ENCODE data around the gene PLEKHG4. TPM values are rescaled to one million over a fixed set of nuclear protein-coding genes. Genes with fewer than 3 reads are reported as not detected.

PLEKHG4 gene
- total RNA-seq, 1 donor from 2014 or later: 3.4 TPM

GRCh38 chr16:67298277-67298676 is 18.9 kb downstream of the PLEKHG4 start:
- no peak for DNase-seq
- H3K27ac Mint-ChIP-seq (ENCODE audit: unreplicated experiment): no peak overlapping the region
- no peaks in the 10 kb centered on the region for H3K36me3 Mint-ChIP-seq (ENCODE audit: unreplicated experiment)
- no peak overlapping the region for H3K4me3 Mint-ChIP-seq (ENCODE audit: unreplicated experiment)
- H3K9me3 Mint-ChIP-seq (ENCODE audit: unreplicated experiment): peaks cover 4% of the 10 kb centered on the region
- H3K4me1 Mint-ChIP-seq (ENCODE audit: low read depth, unreplicated experiment): no peaks in the 10 kb centered on the region
- peaks cover 2% of the 10 kb centered on the region for H3K27me3 Mint-ChIP-seq (ENCODE audit: unreplicated experiment)
- no peak for TF ChIP-seq CTCF (IDR thresholded peaks at IDR 0.05; ENCODE audit: partially characterized antibody, unreplicated experiment)

- Mint-ChIP-seq H3K27me3 (ENCODE audit: unreplicated experiment) (no peaks in the 10 kb centered on the region), H3K4me1 (ENCODE audit: low read depth, unreplicated experiment) (no peaks in the 10 kb centered on the region), H3K36me3 (ENCODE audit: unreplicated experiment) (no peaks in the 10 kb centered on the region), H3K27ac (ENCODE audit: unreplicated experiment) (no peak overlapping the region), H3K9me3 (ENCODE audit: unreplicated experiment) (peaks cover 4% of the 10 kb centered on the region), H3K4me3 (ENCODE audit: unreplicated experiment) (no peak overlapping the region)
- DNase-seq: no peak
- TF ChIP-seq CTCF (IDR thresholded peaks at IDR 0.05; ENCODE audit: partially characterized antibody, unreplicated experiment): no peak
Measured at GRCh38 chr16:67299269-67299668, 19.9 kb downstream of the PLEKHG4 start.

DNA sequence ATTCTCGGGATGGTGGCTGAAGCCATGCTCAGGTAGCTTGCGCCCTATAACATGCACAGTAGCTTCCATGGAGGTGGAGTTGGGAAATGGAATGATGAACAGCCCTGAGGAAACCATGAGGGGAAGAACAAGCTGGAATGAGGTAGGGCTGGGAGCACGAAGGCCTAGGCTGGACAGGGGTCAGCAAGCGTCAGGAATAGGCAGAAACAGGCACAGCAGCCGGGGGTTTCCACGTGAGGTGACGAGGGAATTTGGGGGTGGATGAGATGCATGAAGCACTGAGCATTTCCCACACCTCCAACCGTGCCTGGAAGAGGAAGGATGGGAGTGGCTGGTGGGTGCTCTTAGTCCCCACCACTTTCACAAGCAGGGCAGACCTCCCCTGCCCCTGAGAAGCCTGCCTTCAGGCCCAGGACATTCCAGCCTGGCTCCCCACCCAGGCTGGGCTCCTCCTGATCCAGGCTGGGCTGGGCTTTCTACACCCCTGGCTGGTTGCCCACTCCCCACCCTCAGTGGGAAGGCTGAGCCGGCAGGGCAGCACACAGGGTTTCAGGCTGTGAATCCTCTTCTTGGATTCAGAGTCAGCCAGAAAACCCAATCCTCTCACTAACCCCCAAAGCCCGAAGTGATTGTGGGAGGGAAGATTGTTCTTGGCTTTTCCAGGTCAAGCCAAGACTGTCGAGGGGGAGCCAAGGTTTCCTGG is 21.9 kb downstream of the PLEKHG4 start:
- Mint-ChIP-seq H3K4me3 (ENCODE audit: unreplicated experiment) (no peak overlapping the region), H3K4me1 (ENCODE audit: low read depth, unreplicated experiment) (no peaks in the 10 kb centered on the region), H3K9me3 (ENCODE audit: unreplicated experiment) (no peaks in the 10 kb centered on the region), H3K27me3 (ENCODE audit: unreplicated experiment) (no peaks in the 10 kb centered on the region), H3K27ac (ENCODE audit: unreplicated experiment) (no peak overlapping the region), H3K36me3 (ENCODE audit: unreplicated experiment) (no peaks in the 10 kb centered on the region)
- DNase-seq: no peak
- no peak for TF ChIP-seq CTCF (IDR thresholded peaks at IDR 0.05; ENCODE audit: partially characterized antibody, unreplicated experiment)

GRCh38 chr16:67302076-67302475 is 22.7 kb downstream of the PLEKHG4 start:
- no peaks in the 10 kb centered on the region for H3K9me3 Mint-ChIP-seq (ENCODE audit: unreplicated experiment)
- no peaks in the 10 kb centered on the region for H3K36me3 Mint-ChIP-seq (ENCODE audit: unreplicated experiment)
- no peak for DNase-seq
- TF ChIP-seq CTCF (IDR thresholded peaks at IDR 0.05; ENCODE audit: partially characterized antibody, unreplicated experiment): no peak
- H3K4me3 Mint-ChIP-seq (ENCODE audit: unreplicated experiment): no peak overlapping the region
- H3K27ac Mint-ChIP-seq (ENCODE audit: unreplicated experiment): no peak overlapping the region
- H3K27me3 Mint-ChIP-seq (ENCODE audit: unreplicated experiment): peaks cover 2% of the 10 kb centered on the region
- H3K4me1 Mint-ChIP-seq (ENCODE audit: low read depth, unreplicated experiment): no peaks in the 10 kb centered on the region

DNA sequence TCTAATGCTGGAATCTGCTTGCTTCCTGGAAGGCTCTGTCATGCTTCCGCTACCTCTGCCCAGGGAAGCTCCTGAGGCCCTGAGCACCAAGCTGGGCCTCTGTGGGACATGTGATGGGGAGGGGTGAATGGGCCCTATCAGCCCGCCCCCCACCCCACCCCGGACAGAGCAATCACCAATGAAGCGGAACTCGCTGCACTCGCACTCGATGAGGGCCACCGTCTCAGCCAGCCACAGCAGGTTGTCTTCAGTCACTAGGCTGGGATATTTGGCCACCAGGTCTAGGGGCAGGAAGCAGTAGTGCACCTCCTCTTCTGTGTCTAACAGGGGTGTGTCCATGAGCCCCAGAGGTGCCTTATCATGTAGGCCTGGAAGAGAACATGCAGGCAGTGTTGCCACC is 23.6 kb downstream of the PLEKHG4 start:
- Mint-ChIP-seq H3K27ac (ENCODE audit: unreplicated experiment) (no peak overlapping the region), H3K36me3 (ENCODE audit: unreplicated experiment) (no peaks in the 10 kb centered on the region), H3K4me1 (ENCODE audit: low read depth, unreplicated experiment) (no peaks in the 10 kb centered on the region), H3K9me3 (ENCODE audit: unreplicated experiment) (no peaks in the 10 kb centered on the region), H3K27me3 (ENCODE audit: unreplicated experiment) (peaks cover 2% of the 10 kb centered on the region), H3K4me3 (ENCODE audit: unreplicated experiment) (no peak overlapping the region)
- DNase-seq: no peak
- no peak for TF ChIP-seq CTCF (IDR thresholded peaks at IDR 0.05; ENCODE audit: partially characterized antibody, unreplicated experiment)
